Nephron (organoid): ENCODE measurements around the gene OGN.
"Not testable (repeated sequence)": the region's sequence is repeated elsewhere in the genome, so short reads cannot be mapped to it uniquely, and the experiment has no call there.

ENCODE experiments used
- H3K27ac Mint-ChIP-seq, 3 experiments: 2 replicates each; pipeline ENCODE4 v1.8.0; 2020; ENCODE audit warnings: mixed read lengths in 3 of 3, mild to moderate bottlenecking in 2 of 3, moderate library complexity in 1 of 3
- H3K27me3 Mint-ChIP-seq: 2 replicates; pipeline ENCODE4 v1.8.0; 2021; ENCODE audit warnings: low read depth, mild to moderate bottlenecking, moderate library complexity, mixed read lengths
- H3K36me3 Mint-ChIP-seq: 2 replicates; pipeline ENCODE4 v1.8.0; 2020; ENCODE audit warnings: low read depth, mixed read lengths
- H3K4me1 Mint-ChIP-seq: 2 replicates; pipeline ENCODE4 v1.8.0; 2020; ENCODE audit warnings: mixed read lengths
- H3K4me3 Mint-ChIP-seq, 3 experiments: 2 replicates each; pipeline ENCODE4 v1.8.0; 2020; ENCODE audit warnings: mild to moderate bottlenecking in 3 of 3, mixed read lengths in 3 of 3, moderate library complexity in 2 of 3
- H3K9me3 Mint-ChIP-seq: 2 replicates; pipeline ENCODE4 v1.8.0; 2020; ENCODE audit warnings: mixed read lengths
- TF ChIP-seq, protein P1 (sequence below), 3 experiments: fragments of 200-600 bp; sonication (generic); IDR thresholded peaks; one replicate each; pipeline ENCODE4 v1.5.0; 2021; ENCODE audit warnings: antibody characterized with exemption in 3 of 3; ENCODE audit not compliant: unreplicated experiment in 3 of 3

The OGN gene

DNA sequence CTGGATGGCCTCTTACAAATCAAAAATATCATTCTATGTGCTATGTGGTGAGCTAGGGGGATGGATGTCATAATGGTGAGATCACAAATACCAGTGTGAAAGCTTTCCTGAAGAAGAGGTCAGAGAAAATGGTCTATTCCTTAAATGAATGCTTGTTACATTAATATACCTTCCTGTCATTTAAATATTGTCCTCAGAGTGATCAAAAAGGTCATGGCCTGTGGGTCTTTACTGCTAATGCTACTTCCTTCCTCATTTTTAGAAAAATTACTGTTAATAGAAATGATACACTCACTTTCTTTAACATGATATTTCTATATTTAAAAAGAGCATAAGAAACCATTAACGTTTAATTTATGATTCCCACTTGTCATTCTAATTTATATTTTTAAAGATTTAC lies 10.2 kb upstream of the OGN start:
- Mint-ChIP-seq H3K9me3 (no peaks in the 10 kb centered on the region), H3K4me1 (peaks cover 26% of the 10 kb centered on the region), H3K36me3 (no peaks in the 10 kb centered on the region), H3K4me3 (no peak overlapping the region), H3K27ac (peak overlapping the region; percentile 36 to 86 (median 77)), H3K27me3 (no peaks in the 10 kb centered on the region)
- TF ChIP-seq, protein P1, sequence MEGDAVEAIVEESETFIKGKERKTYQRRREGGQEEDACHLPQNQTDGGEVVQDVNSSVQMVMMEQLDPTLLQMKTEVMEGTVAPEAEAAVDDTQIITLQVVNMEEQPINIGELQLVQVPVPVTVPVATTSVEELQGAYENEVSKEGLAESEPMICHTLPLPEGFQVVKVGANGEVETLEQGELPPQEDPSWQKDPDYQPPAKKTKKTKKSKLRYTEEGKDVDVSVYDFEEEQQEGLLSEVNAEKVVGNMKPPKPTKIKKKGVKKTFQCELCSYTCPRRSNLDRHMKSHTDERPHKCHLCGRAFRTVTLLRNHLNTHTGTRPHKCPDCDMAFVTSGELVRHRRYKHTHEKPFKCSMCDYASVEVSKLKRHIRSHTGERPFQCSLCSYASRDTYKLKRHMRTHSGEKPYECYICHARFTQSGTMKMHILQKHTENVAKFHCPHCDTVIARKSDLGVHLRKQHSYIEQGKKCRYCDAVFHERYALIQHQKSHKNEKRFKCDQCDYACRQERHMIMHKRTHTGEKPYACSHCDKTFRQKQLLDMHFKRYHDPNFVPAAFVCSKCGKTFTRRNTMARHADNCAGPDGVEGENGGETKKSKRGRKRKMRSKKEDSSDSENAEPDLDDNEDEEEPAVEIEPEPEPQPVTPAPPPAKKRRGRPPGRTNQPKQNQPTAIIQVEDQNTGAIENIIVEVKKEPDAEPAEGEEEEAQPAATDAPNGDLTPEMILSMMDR (IDR thresholded peaks at IDR 0.05; ENCODE audit: unreplicated experiment in 3 of 3): no peak

- not testable (repeated sequence) for H3K9me3 Mint-ChIP-seq, H3K4me3 Mint-ChIP-seq, H3K36me3 Mint-ChIP-seq, H3K27me3 Mint-ChIP-seq
- Mint-ChIP-seq H3K27ac (peak overlapping the region; percentile 94 to 95 (median 95)), H3K4me1 (peaks cover 42% of the 10 kb centered on the region)
These were observed 6.8 kb upstream of the OGN start for GRCh38 chr9:92411157-92411556.

DNA sequence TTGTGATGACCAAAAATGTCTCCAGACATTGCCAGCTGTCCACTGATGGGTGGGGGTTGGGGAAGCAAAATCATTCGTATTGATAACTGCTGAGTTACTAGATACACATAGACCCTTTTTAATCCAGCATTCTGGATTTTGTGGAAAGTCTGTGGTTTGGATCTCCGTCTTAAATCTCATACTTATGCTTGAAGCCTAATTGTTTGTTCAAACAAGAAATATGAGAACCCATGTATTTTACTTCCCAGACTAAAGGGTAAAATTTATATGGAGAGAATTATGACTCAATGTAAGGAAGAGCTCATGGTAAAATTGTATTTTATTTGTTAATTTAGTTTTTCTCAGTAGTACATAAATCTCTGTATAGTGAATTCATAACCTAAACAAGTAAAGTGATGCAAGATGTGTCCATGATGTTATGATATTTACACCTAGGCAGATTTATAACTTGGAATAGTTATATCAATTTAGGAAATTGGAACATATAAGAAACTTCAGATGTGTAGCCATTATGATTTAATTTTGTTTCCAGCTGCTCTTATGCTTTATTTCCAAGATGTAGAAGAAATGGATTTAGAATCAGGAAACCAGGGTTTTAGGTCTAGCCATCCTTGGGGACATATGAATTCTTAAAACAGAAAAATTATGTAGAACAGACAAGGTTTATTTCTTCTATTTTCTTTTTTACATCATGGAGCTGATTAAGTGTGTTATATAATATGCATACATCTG lies 4.5 kb upstream of the OGN start:
- TF ChIP-seq, protein P1 (IDR thresholded peaks at IDR 0.05; ENCODE audit: unreplicated experiment in 3 of 3): no peak
- H3K27me3 Mint-ChIP-seq: no peaks in the 10 kb centered on the region
- H3K4me3 Mint-ChIP-seq: peak overlapping the region in 2 of 3 experiments; percentile 21 to 32

DNA sequence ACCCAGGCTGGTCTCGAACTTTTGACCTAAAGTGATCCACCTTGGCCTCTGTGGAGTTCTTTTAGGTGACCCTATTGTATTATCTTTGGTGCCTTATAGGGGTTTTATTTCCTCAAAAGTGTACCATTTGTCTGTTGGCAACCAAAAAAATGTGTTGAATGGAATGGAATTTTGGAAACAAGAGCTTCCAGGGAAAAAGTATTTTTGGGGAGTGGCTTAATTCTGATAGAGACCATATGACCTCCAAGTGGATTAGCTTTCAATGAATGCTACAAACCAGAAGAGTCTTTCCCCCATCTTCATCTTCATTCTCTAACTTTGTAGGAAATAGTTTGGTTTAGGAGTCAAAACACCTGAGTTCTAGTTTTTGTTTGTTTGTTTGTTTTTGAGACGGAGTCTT lies 3.4 kb upstream of the OGN start:
- Mint-ChIP-seq H3K27me3 (no peaks in the 10 kb centered on the region), H3K27ac (peak overlapping the region in 2 of 3 experiments; percentile 95 to 97), H3K9me3 (no peaks in the 10 kb centered on the region), H3K4me1 (peaks cover 43% of the 10 kb centered on the region), H3K4me3 (no peak overlapping the region), H3K36me3 (no peaks in the 10 kb centered on the region)
- TF ChIP-seq, protein P1 (IDR thresholded peaks at IDR 0.05; ENCODE audit: unreplicated experiment in 3 of 3): no peak

More for the DNA sequence above, 4.5 kb upstream of the OGN start:
- Mint-ChIP-seq H3K27ac (peak overlapping the region; percentile 95 to 97 (median 95)), H3K36me3 (no peaks in the 10 kb centered on the region), H3K9me3 (no peaks in the 10 kb centered on the region), H3K4me1 (peaks cover 48% of the 10 kb centered on the region)

- peaks cover 5% of the 10 kb centered on the region for H3K36me3 Mint-ChIP-seq
- H3K4me3 Mint-ChIP-seq: peak overlapping the region in 2 of 3 experiments; percentile 47 to 59
- peaks cover 3% of the 10 kb centered on the region for H3K9me3 Mint-ChIP-seq
- TF ChIP-seq, protein P1 (IDR thresholded peaks at IDR 0.05; ENCODE audit: unreplicated experiment in 3 of 3): no peak
- no peaks in the 10 kb centered on the region for H3K27me3 Mint-ChIP-seq
- peak overlapping the region; percentile 91 to 95 (median 94) for H3K27ac Mint-ChIP-seq
- H3K4me1 Mint-ChIP-seq: peaks cover 49% of the 10 kb centered on the region
These were observed 2.1 kb upstream of the OGN start for GRCh38 chr9:92406477-92406876.

GRCh38 chr9:92405818-92406217 lies 1.4 kb upstream of the OGN start:
- Mint-ChIP-seq H3K9me3 (peaks cover 3% of the 10 kb centered on the region), H3K27ac (peak overlapping the region; percentile 91 to 95 (median 94)), H3K4me3 (peak overlapping the region; percentile 16 to 59 (median 47)), H3K4me1 (peaks cover 49% of the 10 kb centered on the region), H3K27me3 (no peaks in the 10 kb centered on the region), H3K36me3 (peaks cover 5% of the 10 kb centered on the region)
- TF ChIP-seq, protein P1 (IDR thresholded peaks at IDR 0.05; ENCODE audit: unreplicated experiment in 3 of 3): no peak
